HG03439 (cell line): ENCODE data around the gene CD80.
"Not testable (repeated sequence)": the region's sequence is repeated elsewhere in the genome, so short reads cannot be mapped to it uniquely, and the experiment has no call there.

Source experiments
- ATAC-seq: cut with Tn5 transposase; IDR thresholded peaks from one replicate; pipeline ENCODE4 v1.9.1; 2021; ENCODE audit warnings: mild to moderate bottlenecking, moderate library complexity; ENCODE audit not compliant: unreplicated experiment

CD80 gene

GRCh38 chr3:119559441-119559963 lies at the start of gene CD80:
Gene CD80 (minus strand): TSS chr3:119559614. CDS start chr3:119557728, 1,886 bp downstream.
- peak; percentile 55 for ATAC-seq

- ATAC-seq, result no peak
Observed at GRCh38 chr3:119608405-119609000, 49.1 kb upstream of the CD80 start.

- ATAC-seq, result no peak
Observed at GRCh38 chr3:119604878-119605277, 45.5 kb upstream of the CD80 start.

- no peak for ATAC-seq
Observed at GRCh38 chr3:119602676-119603075, 43.3 kb upstream of the CD80 start.

GRCh38 chr3:119601154-119601553 lies 41.7 kb upstream of the CD80 start:
- peak; percentile 12 for ATAC-seq

GRCh38 chr3:119600732-119601131 lies 41.3 kb upstream of the CD80 start:
- ATAC-seq, result peak; percentile 62

GRCh38 chr3:119599558-119600174 lies 40.3 kb upstream of the CD80 start:
- no peak for ATAC-seq

DNA sequence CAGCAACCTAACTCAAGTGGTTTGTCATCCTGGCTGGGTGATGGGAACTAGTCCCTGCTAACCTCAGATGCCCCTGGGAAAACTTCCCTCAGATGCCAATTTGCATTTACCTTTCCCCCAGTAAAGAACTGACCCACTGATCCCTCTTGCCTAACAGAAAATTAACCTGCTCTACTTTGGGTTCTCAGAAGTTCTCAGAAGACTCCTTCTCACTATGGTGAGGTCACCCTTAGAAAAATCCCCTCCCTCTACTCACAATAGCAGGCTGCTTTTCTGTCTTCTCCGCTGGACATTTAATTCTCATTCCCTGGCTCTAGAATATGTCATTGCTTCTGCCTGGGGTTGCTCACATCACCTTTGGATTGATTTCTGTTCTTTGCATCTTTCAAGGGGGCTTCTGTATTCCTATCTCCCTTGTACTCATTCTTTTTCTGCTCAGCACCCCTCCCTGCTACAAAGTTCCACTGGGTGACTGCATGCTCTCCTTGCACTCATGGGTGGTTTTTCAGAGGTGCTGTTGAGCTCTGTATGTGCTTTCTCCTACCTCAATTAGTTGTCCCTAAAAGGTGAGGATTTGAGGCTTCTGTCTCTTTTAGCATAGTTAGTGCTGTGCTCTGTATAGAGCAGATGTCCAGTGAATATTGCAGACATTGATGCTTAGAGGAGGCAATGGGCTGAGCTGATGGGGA lies 39.1 kb upstream of the CD80 start:
- peak; percentile 40 for ATAC-seq

- no peak for ATAC-seq
Observed at GRCh38 chr3:119597548-119598288, 38.3 kb upstream of the CD80 start, which contains the start of gene PLA1A. Gene PLA1A (plus strand): TSS chr3:119597885. CDS start chr3:119597914, 29 bp downstream.

DNA sequence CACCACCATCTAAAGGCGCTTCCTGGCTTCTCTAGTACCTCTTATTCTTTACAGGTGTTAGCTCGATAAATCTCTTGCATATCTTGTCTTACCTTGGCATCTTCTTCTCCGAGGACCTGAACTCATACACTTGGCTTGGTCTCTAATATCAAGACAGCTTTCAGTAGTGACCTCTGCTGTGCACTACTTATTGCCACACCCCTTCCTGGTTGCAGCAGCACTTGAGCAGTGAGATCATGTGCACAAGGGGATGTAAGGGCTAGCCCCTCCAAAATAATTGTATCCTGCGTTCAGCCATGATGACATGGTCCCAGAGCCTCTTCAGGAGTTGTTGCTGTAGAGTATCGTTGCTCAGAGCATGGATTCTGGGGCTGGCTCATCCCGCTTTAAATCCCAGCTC lies 37.0 kb upstream of the CD80 start:
- no peak for ATAC-seq

DNA sequence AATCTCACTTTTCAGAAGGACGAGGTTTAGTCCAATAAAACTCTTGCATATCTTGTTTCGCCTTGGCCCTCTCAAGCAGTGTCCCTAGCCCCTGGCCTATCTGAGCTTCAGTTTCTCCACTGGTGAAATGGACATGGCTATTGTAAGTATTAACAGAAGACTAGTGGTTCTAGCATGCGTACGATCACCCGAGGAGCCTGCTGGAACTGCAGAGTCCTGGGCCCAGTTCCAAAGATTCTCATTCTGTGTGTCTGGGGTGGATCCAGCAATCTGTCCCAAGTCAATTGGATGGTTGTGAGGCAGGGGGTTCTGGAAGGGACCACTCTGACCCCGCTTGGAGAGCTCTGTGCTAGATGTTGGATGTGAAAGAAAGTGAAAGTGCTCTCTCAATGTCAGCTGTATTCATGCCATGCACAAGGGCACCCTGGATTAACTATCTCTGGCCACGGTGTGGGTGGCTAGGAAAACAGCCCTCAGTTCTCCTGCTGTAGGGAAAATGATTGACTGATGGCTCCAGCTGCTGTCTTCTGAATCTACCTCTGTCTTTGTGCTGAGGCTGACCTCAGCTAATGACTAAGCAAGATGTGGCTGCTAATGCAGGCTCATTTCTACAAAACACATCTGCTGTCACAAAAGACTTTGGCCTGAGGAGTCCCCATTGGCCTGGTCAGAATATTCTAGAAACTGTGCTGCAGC lies 36.4 kb upstream of the CD80 start:
- ATAC-seq, result no peak

- not testable (repeated sequence) for ATAC-seq
Observed at GRCh38 chr3:119594929-119595328, 35.5 kb upstream of the CD80 start.

- no peak for ATAC-seq
Observed at GRCh38 chr3:119594066-119594465, 34.7 kb upstream of the CD80 start.

DNA sequence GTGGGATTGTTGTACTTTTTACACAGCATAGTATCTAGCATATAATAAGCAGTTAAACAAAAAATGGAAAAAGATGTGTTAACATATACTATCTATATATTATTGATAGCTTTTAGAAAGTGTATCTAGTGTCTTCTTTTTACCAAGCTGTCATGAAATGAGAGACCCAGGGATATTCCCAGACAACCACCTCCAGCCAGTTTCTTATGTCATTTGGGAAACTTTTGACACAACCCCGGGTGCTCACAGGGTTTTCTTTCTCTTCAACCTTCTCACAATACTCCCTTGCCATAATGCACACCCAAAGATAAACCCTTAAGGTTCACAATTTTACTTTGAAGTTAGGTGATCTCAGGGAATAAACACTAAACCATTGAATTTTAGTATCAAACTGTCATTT lies 33.4 kb upstream of the CD80 start:
- no peak for ATAC-seq

DNA sequence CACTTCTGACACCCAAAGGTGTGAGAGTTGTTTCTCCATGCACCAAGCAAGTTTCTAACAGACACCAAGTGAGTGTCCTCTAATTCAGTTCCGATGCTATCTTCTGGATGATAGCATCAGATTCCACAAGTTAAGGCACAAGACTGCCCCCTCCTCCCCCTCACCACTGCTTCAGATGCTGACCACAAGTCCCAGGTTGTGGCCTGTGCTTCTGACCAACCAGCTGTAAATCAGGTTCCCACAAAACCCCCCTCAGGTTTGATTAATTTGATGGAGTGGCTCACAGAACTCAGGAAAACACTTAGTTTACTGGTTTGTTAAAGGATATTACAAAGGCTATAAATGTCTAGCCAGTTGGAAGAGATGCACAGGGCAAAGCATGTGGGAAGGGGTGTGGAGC lies 31.3 kb upstream of the CD80 start:
- ATAC-seq, result no peak

DNA sequence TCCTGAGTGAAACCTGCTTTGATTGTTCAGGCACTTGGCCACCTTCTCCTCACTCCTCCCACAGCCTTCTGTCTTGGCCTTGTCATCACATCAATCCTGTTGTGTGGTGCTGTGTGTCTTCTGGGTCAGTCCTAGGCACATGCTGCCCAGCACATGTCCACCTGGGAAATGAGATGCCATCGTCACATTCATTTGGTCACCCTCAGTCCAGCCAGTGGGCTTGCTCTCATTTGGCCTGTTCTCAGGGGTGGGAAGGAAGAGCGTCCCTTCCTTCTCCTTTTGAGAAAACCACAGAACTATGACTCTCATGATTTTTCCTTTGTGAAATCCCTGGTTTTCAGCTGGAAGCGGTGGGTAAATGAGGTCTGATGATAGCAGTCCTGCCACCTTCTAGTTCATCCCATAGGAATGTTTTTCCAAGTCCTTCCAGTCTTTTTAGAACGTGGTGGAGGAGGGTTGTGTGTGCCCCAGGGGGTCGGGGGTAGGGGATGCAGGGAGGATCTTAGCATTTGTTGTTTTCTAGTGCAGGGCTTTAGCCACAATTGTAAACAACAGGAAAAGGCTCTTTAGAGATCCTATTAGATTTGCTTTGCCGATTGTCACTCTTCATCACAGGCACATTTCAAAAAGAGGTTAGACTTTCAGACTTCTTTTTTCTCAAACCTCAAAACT lies 29.8 kb upstream of the CD80 start:
- no peak for ATAC-seq

DNA sequence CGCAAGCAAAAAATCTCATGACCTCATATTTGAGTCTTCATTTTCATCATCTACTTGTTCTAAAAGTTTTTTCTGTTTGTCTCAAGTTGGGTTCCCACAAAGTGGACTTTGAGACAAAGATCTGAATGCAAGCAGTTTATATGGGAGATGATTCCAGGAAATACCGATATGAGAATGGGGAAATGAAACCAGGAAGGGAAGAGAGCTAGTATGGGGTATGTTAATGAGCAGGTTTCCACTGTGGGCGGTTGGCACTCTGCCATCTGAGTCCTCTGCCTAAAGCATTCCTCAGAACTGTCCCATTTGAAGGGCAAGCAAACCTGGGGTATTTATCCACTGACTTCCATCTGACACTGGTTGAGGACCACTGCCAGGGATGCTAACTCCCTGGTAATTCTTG lies 28.7 kb upstream of the CD80 start:
- ATAC-seq, result no peak

- no peak for ATAC-seq
Observed at GRCh38 chr3:119586733-119587172, 27.3 kb upstream of the CD80 start.

GRCh38 chr3:119585856-119586570 lies 26.6 kb upstream of the CD80 start:
- ATAC-seq, result no peak
